PC-3 (cell line): ENCODE results near the gene NPIPA1. TPM values are rescaled to one million over a fixed set of nuclear protein-coding genes. Genes with fewer than 3 reads are reported as not detected.
"Not testable (repeated sequence)": the region's sequence is repeated elsewhere in the genome, so short reads cannot be mapped to it uniquely, and the experiment has no call there.

Experiments used
- ATAC-seq: fragments of 200-7000 bp; cut with Tn5 transposase; 2 replicates; pipeline ENCODE4 v1.9.1; 2020; ENCODE audit warnings: mild to moderate bottlenecking, moderate library complexity
- BruUV-seq: library from RNA; stranded (reverse); fragments of 400-500 nt; replicated peaks from 2 replicates; lab custom pipeline; 2021; lab: Mats Ljungman, UMichigan
- CTCF ChIA-PET: fragments of 300-600 bp; sonication (Branson Sonifier 250); formaldehyde crosslinking; loops from one replicate; lab custom pipeline; 2022; ENCODE audit warnings: antibody characterized with exemption; lab: Charles Lee
- POLR2A ChIA-PET: fragments of 300-600 bp; sonication (Branson Sonifier 250); formaldehyde crosslinking; loops from one replicate; lab custom pipeline; 2022; ENCODE audit warnings: antibody characterized with exemption; ENCODE audit not compliant: unreplicated experiment; lab: Charles Lee
- DNase-seq: peaks from one replicate; pipeline ENCODE4 v3.0.0-alpha.2; 2015
- H2AFZ ChIP-seq: fragments of 300-600 bp; sonication (generic); 2 replicates; pipeline ENCODE4 v1.6.0; 2016; ENCODE audit warnings: antibody characterized with exemption, low read length
- H3F3A ChIP-seq: fragments of 300-600 bp; sonication (generic); one replicate; pipeline ENCODE4 v1.6.0; 2017; ENCODE audit warnings: antibody characterized with exemption, low read length, control low read depth, mild to moderate bottlenecking; ENCODE audit not compliant: unreplicated experiment
- H3K27ac ChIP-seq: fragments of 300-600 bp; sonication (generic); 2 replicates; pipeline ENCODE4 v1.5.1; 2016; ENCODE audit warnings: mild to moderate bottlenecking, low read length
- H3K27me3 ChIP-seq: fragments of 300-600 bp; sonication (generic); 2 replicates; pipeline ENCODE4 v1.6.1; 2016; ENCODE audit warnings: low read length, mixed read lengths
- H3K36me3 ChIP-seq: fragments of 300-600 bp; sonication (generic); 2 replicates; pipeline ENCODE4 v1.6.1; 2016; ENCODE audit warnings: low read depth, mixed run types, low read length, mixed read lengths
- H3K4me1 ChIP-seq: fragments of 300-600 bp; sonication (generic); 2 replicates; pipeline ENCODE4 v1.5.1; 2016; ENCODE audit warnings: low read length; ENCODE audit not compliant: insufficient read depth
- H3K4me2 ChIP-seq: fragments of 300-600 bp; sonication (generic); 2 replicates; pipeline ENCODE4 v1.6.0; 2016; ENCODE audit warnings: low read length
- H3K4me3 ChIP-seq: fragments of 300-600 bp; sonication (generic); 2 replicates; pipeline ENCODE4 v1.5.1; 2016; ENCODE audit warnings: mild to moderate bottlenecking, low read length, mixed read lengths
- H3K79me2 ChIP-seq: fragments of 300-600 bp; sonication (generic); 2 replicates; pipeline ENCODE4 v1.6.1; 2017; ENCODE audit warnings: low read length, mixed read lengths
- H3K9ac ChIP-seq: fragments of 300-600 bp; sonication (generic); 2 replicates; pipeline ENCODE4 v1.6.0; 2016; ENCODE audit warnings: mild to moderate bottlenecking, low read length
- H3K9me2 ChIP-seq: fragments of 300-600 bp; sonication (generic); replicated peaks from 2 replicates; pipeline ENCODE4 v1.6.1; 2016; ENCODE audit warnings: mixed run types, low read length, mixed read lengths
- H3K9me3 ChIP-seq: fragments of 300-600 bp; sonication (generic); 2 replicates; pipeline ENCODE4 v1.6.1; 2016; ENCODE audit warnings: low read length, mixed read lengths
- H4K20me1 ChIP-seq: fragments of 300-600 bp; sonication (generic); 2 replicates; pipeline ENCODE4 v1.6.1; 2016; ENCODE audit warnings: low read length, mixed read lengths
- intact Hi-C: fragments of 100-400 bp; cut with micrococcal nuclease; formaldehyde crosslinking; loops from 2 replicates; pipeline ENCODE4 v1.9.0; 2023
- total RNA-seq: library from RNA; depleted of rRNA; stranded (reverse); fragments of >200 nt; gene quantifications from 2 replicates; pipeline ENCODE4 v1.2.3, GENCODE V29; 2014

NPIPA1 gene
- total RNA-seq, 1 experiment from 2014 or later: 16.8 TPM

GRCh38 chr16:14978908-14979307, 41.7 kb downstream of the NPIPA1 start:
- H2AFZ ChIP-seq, H3K27me3 ChIP-seq, H3K27ac ChIP-seq, BruUV-seq, H3K4me1 ChIP-seq, H3K9me3 ChIP-seq, H3K36me3 ChIP-seq, intact Hi-C loops, H3K4me2 ChIP-seq, H3K9ac ChIP-seq, POLR2A ChIA-PET, DNase-seq, ATAC-seq, H3K4me3 ChIP-seq, CTCF ChIA-PET, H3K9me2 ChIP-seq, H3F3A ChIP-seq: not testable (repeated sequence)
- Histone ChIP-seq H4K20me1 (peaks cover 12% of the 10 kb centered on the region), H3K79me2 (peaks cover 81% of the 10 kb centered on the region)

- CTCF ChIA-PET, H3K9me2 ChIP-seq, H3K4me3 ChIP-seq, H3K4me2 ChIP-seq, H3K27me3 ChIP-seq, ATAC-seq, H3F3A ChIP-seq, H2AFZ ChIP-seq, H3K4me1 ChIP-seq, DNase-seq, intact Hi-C loops, H3K9ac ChIP-seq, BruUV-seq, H3K27ac ChIP-seq, H3K9me3 ChIP-seq, H3K36me3 ChIP-seq, POLR2A ChIA-PET: not testable (repeated sequence)
- Histone ChIP-seq H4K20me1 (peaks cover 12% of the 10 kb centered on the region), H3K79me2 (peaks cover 85% of the 10 kb centered on the region)
Measured at GRCh38 chr16:14981234-14981633, 44.0 kb downstream of the NPIPA1 start.

GRCh38 chr16:14982521-14982920, 45.3 kb downstream of the NPIPA1 start:
- H3K4me3 ChIP-seq, CTCF ChIA-PET, H3K4me2 ChIP-seq, ATAC-seq, H3F3A ChIP-seq, POLR2A ChIA-PET, BruUV-seq, H3K27me3 ChIP-seq, H3K36me3 ChIP-seq, H4K20me1 ChIP-seq, H2AFZ ChIP-seq, H3K4me1 ChIP-seq, H3K9me2 ChIP-seq, H3K9ac ChIP-seq, H3K9me3 ChIP-seq, DNase-seq, H3K27ac ChIP-seq, intact Hi-C loops: not testable (repeated sequence)
- peaks cover 82% of the 10 kb centered on the region for H3K79me2 ChIP-seq

- POLR2A ChIA-PET, H3K27me3 ChIP-seq, H2AFZ ChIP-seq, H3K4me3 ChIP-seq, BruUV-seq, DNase-seq, H3K36me3 ChIP-seq, H3F3A ChIP-seq, H3K4me2 ChIP-seq, CTCF ChIA-PET, H3K4me1 ChIP-seq, ATAC-seq, H4K20me1 ChIP-seq, H3K9me3 ChIP-seq, H3K9me2 ChIP-seq, H3K9ac ChIP-seq, H3K27ac ChIP-seq, intact Hi-C loops: not testable (repeated sequence)
- H3K79me2 ChIP-seq: peaks cover 68% of the 10 kb centered on the region
Measured at GRCh38 chr16:14988092-14988491, 50.8 kb downstream of the NPIPA1 start.

- POLR2A ChIA-PET, H4K20me1 ChIP-seq, H3K36me3 ChIP-seq, H3K27ac ChIP-seq, H3K9me2 ChIP-seq, H3F3A ChIP-seq, BruUV-seq, CTCF ChIA-PET, intact Hi-C loops, H3K27me3 ChIP-seq, H2AFZ ChIP-seq, H3K9ac ChIP-seq, ATAC-seq, DNase-seq, H3K4me2 ChIP-seq, H3K4me1 ChIP-seq, H3K4me3 ChIP-seq, H3K9me3 ChIP-seq: not testable (repeated sequence)
- H3K79me2 ChIP-seq: peaks cover 68% of the 10 kb centered on the region
Measured at GRCh38 chr16:14988661-14989191, 51.5 kb downstream of the NPIPA1 start.

- H3F3A ChIP-seq, H3K4me3 ChIP-seq, H3K27me3 ChIP-seq, BruUV-seq, H4K20me1 ChIP-seq, CTCF ChIA-PET, H3K4me2 ChIP-seq, H3K36me3 ChIP-seq, H3K4me1 ChIP-seq, H2AFZ ChIP-seq, POLR2A ChIA-PET, H3K9ac ChIP-seq, H3K27ac ChIP-seq, H3K9me2 ChIP-seq, ATAC-seq, H3K9me3 ChIP-seq, intact Hi-C loops, DNase-seq: not testable (repeated sequence)
- peaks cover 66% of the 10 kb centered on the region for H3K79me2 ChIP-seq
Measured at GRCh38 chr16:14989291-14990281, 52.3 kb downstream of the NPIPA1 start.
